NCI-H1092 treated with DMSO at 0.1 percent for 48 hours (cell line): ENCODE measurements around the gene PAPPA.

Experiments
- DNase-seq: peaks from one replicate; lab custom pipeline; 2025; lab: John Stamatoyannopoulos, UW

Gene PAPPA

DNA sequence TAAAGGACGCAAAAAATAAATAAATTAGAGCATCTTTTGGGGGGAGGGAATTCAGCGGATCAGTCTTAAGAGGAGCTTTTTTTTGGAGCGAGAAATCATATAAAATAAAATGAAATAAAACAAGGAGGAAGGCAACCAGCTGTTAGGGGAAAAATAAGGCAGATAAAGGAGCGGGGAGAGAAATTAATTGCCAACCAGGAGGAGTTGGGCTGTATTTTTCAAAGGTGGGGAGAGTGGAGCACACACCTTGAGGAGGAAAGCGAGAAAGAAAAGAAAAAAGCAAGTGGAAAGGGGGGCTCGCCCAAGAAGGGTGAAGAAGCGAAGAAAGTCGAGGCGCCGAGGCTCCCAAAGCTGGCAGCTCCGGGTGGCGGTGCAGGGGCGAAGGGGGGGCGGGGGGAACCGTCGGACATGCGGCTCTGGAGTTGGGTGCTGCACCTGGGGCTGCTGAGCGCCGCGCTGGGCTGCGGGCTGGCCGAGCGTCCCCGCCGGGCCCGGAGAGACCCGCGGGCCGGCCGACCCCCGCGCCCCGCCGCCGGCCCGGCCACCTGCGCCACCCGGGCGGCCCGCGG lies at the start of gene PAPPA:
Gene PAPPA, plus strand, starts transcription at position 27 of the 569 bp plus-strand sequence. Its CDS starts 382 bp downstream, at position 409.
- no peak for DNase-seq

DNA sequence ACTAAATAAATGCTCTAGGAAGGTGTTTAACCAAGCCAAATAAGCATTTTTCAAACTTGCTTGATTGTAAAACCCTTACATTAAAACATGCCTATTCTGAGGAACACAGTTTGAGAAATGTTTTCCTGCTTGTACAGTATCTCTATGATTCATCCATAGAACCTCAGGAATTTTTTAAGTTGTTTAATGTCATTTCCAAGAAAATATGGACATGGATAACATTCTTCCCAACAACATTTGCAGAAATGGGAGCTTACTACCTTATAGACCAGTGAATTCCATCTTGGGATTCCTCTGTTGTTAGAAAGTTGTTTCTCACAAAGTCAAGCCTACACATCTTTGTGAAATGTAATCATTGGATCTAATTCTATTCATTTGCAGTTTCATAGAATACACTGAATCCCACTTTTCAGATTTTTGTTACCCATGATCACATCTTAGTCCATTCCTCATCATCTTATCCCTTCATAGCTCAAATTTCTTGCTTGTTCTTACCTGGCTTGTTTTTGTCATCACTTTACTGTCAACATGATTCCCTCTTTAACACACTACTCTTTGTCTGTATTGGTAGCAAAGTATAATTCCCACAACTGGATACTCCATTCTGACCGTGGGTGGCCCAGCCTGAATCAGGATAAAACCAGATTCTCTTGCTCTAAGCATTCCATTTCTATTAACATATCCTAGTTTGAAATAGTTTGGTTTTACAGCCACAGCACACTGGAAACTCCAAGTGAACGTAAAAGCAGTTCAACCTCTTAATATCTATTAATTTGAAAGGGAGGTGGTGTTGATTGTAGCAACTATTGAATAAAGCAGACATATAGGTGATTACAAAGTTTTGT lies 49.4 kb upstream of the PAPPA start:
- no peak for DNase-seq

DNA sequence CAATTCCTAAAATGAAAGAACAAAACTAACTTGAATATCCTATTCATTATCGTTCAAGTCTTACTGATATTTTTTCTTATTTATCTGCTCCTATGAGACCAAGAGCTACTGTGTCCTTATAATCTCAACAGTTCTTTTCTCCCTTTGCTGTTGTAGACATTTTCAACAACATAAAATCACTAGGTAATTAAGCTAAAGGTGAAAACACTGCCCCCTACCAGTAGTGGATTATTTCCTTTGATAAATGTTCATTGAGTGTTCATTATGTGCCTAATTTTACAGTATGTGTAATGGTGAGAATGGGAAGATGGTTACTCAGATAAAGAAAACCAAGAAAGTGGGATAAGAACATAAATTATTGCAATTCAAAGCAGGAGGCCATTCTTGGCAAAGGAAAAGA lies 41.4 kb upstream of the PAPPA start:
- no peak for DNase-seq

GRCh38 chr9:116115761-116116353 lies 37.7 kb upstream of the PAPPA start:
- DNase-seq = no peak

- DNase-seq = no peak
These were observed 37.2 kb upstream of the PAPPA start for GRCh38 chr9:116116393-116116792.

DNA sequence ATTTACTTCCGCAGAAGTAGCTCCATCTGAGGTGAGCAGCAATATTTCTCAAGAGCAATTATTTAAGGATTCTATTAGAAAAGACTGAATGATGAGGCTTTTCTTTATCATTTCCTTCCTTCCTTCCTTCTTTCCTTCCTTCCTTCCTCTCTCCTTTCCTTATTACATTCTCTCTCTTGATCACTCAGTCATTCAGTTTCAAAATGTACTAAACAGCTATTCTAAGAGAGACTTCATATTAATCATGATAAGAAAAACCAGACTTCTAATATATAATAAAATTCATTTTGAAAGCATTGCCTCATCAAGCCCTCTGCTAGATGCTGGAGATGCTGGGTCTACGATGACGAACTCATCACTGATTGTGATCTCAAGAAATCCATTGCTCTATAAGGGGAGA lies 30.4 kb upstream of the PAPPA start:
- DNase-seq = no peak

- no peak for DNase-seq
These were observed 29.0 kb upstream of the PAPPA start for GRCh38 chr9:116124472-116125040.

GRCh38 chr9:116133163-116133562 lies 20.4 kb upstream of the PAPPA start:
- DNase-seq = no peak

- no peak for DNase-seq
These were observed 18.6 kb upstream of the PAPPA start for GRCh38 chr9:116134975-116135374.

- DNase-seq = no peak
These were observed 16.6 kb upstream of the PAPPA start for GRCh38 chr9:116137010-116137409.

GRCh38 chr9:116137581-116137980 lies 16.0 kb upstream of the PAPPA start:
- no peak for DNase-seq

- no peak for DNase-seq
These were observed 11.6 kb upstream of the PAPPA start for GRCh38 chr9:116141864-116142561.

DNA sequence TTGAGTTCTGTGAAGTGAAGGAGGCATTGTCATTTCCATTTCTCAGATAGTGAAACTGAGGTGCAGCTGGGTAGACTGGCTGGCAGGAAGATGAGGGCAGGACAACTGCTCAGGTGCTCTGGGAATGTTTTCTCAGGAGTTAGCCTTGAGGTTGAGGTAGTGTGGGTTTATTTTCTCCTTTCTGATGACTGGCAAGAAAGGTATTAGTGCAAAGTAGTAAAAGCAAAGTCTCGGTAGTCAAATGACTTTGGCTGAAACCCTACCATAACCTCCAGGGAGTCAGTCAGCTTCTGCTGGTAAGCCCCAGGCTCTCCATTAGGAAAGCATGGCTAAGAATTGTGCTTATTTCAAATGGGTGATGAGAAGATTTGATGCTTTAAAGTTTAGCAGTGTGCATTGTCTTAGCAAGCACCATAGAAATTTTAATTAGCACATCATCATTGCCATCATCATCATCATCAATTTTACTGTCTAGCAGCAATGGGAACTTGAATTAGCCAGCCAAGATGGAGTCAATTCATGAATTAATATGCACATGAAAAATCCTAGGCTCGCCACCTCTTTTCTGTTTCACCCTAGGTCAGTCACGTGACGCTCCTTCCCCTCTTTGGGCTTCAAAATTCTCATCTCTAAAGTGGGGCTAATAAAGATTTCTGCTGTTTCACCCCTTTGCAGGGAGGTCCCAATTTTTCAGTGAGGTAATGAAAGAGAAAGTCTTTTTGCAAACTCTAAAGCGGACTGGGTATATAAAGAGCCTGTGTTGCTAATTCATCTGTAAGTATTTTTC lies 10.7 kb upstream of the PAPPA start:
- no peak for DNase-seq

GRCh38 chr9:116144038-116144437 lies 9.6 kb upstream of the PAPPA start:
- DNase-seq = no peak

DNA sequence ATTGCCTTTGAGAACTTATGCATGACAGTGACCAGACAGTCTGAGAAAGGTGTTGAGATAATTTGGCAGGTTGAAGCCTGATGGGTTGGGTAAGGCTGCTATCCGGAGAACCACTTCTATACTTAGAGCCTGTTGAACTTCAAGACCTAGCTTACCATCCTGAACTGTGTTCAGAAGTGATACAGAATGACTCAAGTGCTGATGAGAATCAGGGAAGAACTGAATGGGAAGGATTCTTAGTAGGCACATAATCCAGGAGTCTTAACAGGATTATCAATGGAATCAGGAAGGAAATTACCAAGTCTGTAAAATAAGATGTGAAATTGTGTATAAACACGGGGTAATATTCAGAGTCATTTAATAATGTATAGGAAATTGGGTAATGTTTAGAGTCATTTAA lies 9.0 kb upstream of the PAPPA start:
- no peak for DNase-seq

GRCh38 chr9:116145036-116145435 lies 8.6 kb upstream of the PAPPA start:
- no peak for DNase-seq

DNA sequence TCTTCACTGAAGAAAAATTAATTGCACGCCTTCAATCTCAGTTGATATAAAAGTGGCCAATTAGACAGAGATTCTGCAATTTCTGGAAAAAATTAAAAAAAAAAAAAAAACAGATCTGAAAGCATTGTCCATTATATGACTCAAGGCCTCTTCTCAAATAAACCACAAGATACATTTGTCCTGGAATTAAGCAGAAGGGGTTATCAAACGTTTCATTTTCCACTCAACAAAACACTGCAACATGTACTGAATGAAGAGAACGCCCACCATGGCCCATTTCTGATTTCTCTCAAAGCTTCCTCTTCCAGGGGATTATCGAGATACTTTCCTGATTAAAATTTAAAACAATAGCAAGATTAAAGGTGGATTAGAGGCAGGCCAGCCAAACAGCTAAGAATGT lies 5.8 kb upstream of the PAPPA start:
- no peak for DNase-seq

DNA sequence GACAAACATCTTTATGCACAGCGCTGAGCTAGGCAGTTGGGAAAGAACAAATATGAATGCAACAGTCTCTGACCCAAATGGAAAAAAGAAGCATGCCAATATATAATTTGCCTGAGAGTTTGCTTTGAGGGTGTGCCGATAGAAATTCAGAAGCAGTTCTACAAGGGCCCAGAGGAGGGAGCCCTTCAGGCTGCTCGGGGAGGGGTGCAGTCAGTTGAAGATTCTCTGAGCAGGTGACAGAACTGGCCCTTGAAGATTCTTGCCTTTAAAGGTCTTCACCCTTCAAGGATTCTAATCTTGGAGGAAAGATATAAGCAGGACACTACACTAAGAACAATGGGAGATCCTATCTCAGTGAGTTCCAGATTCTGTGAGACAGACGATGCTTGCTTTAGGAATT lies 3.7 kb upstream of the PAPPA start:
- peak; percentile 12 for DNase-seq

DNA sequence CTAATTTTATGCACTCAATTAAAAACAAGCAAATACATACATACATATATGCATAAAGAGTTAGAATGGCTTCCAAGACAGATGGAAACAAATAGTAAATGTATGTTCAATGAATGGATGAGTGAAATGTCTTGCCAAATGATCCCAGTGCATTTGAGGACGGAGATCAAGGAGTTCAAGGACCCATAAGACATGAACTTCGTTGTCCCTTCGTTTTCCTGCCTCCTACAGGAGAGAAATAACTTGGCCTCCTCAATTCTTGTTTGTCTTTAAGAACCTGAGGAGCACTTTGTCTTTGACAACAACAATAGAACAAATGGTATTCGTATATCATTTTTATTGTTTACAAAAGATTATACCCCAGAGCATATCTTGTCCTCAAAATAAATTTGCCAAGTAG lies 2.4 kb upstream of the PAPPA start:
- DNase-seq = no peak

DNA sequence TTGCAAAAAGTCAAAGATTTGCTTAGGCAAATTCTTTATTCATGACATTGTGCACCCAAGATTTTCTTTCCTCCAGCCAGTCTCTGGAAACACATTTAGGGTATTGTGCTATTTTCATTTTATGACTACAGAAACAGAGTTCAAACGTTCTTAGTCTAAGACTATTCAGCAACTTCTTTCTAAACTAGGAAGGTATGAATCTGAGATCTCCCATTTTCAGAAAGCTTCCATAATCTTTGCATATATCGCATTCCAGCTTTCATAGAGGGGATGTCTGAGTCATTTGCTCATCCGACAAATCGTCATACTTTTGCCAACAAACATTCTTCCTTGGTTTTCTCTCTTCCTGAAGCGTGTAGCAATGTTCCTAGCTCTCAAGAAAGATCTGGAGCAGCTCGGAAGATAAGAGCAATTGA lies 1.6 kb upstream of the PAPPA start:
- no peak for DNase-seq

DNA sequence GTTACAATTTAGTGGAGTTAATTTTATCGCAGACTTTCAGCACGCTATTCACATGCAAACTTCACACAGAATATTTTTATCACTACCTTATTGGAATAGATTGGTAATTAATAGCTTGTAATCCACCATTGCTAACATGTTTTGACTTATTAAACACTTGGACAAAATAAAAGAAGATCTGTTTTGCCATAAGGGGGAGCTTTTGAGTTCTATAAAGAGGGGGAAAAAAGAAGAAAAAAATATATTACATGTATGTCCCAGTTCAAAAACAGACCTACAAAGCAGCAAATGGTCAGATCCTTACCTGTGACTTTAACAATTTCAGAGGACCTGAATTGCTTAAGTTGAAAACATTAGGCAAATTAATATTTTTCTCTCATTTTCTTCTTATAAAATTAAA lies 1.2 kb upstream of the PAPPA start:
- no peak for DNase-seq
